SK-N-SH treated with all-trans-retinoic acid at 6 μM for 48 hours (cell line): ENCODE results near the gene POU6F2.

Source experiments
- ATAC-seq: fragments of 200-7000 bp; cut with Tn5 transposase; 3 replicates; pipeline ENCODE4 v1.9.1; 2020; ENCODE audit warnings: mild to moderate bottlenecking, moderate library complexity
- ARNTL ChIP-seq: fragments of 450-650 bp; formaldehyde crosslinking; IDR thresholded peaks from 2 replicates; pipeline ENCODE4 v1.5.0; 2020; ENCODE audit warnings: low read depth, mild to moderate bottlenecking, moderate library complexity, borderline replicate concordance
- CSDC2 ChIP-seq: fragments of 250-450 bp; sonication (Bioruptor Pico); IDR thresholded peaks from 2 replicates; pipeline ENCODE4 v1.5.0; 2020; ENCODE audit warnings: mild to moderate bottlenecking, moderate library complexity
- ESRRG ChIP-seq: fragments of 250-450 bp; sonication (Bioruptor Pico); IDR thresholded peaks from 2 replicates; pipeline ENCODE4 v1.6.1; 2021; ENCODE audit warnings: mild to moderate bottlenecking
- GLIS3 ChIP-seq: fragments of 250-450 bp; sonication (Bioruptor Pico); IDR thresholded peaks from 2 replicates; pipeline ENCODE4 v1.5.0; 2020; ENCODE audit warnings: mild to moderate bottlenecking, moderate library complexity
- ISL1 ChIP-seq: fragments of 250-450 bp; sonication (Bioruptor Pico); IDR thresholded peaks from 2 replicates; pipeline ENCODE4 v2.1.2; 2022; ENCODE audit warnings: mild to moderate bottlenecking, moderate library complexity
- OSR1 ChIP-seq: fragments of 250-450 bp; sonication (Bioruptor Pico); IDR thresholded peaks from 2 replicates; pipeline ENCODE4 v1.8.0; 2022; ENCODE audit warnings: moderate library complexity, mild to moderate bottlenecking, inconsistent platforms
- PPARA ChIP-seq: fragments of 250-450 bp; sonication (Bioruptor Pico); IDR thresholded peaks from 2 replicates; pipeline ENCODE4 v1.5.0; 2020; ENCODE audit warnings: mild to moderate bottlenecking, borderline replicate concordance
- RARB ChIP-seq: fragments of 250-450 bp; sonication (Bioruptor Pico); IDR thresholded peaks from 2 replicates; pipeline ENCODE4 v1.8.0; 2021; ENCODE audit warnings: mild to moderate bottlenecking, moderate library complexity
- SNAI2 ChIP-seq: fragments of 250-450 bp; sonication (Bioruptor Pico); IDR thresholded peaks from 2 replicates; pipeline ENCODE4 v1.5.0; 2020; ENCODE audit warnings: mild to moderate bottlenecking, moderate library complexity
- TOX ChIP-seq: fragments of 250-450 bp; sonication (Bioruptor Pico); IDR thresholded peaks from 2 replicates; pipeline ENCODE4 v1.8.0; 2021; ENCODE audit warnings: mild to moderate bottlenecking, moderate library complexity, borderline replicate concordance
- ZC3H10 ChIP-seq: fragments of 250-450 bp; sonication (Bioruptor Pico); IDR thresholded peaks from 2 replicates; pipeline ENCODE4 v1.5.1; 2021; ENCODE audit warnings: mild to moderate bottlenecking, moderate library complexity
- ZFP30 ChIP-seq: fragments of 450-650 bp; formaldehyde crosslinking; IDR thresholded peaks from 2 replicates; pipeline ENCODE4 v1.5.0; 2022; ENCODE audit warnings: mild to moderate bottlenecking, moderate library complexity
- ZNF565 ChIP-seq: fragments of 450-650 bp; formaldehyde crosslinking; conservative IDR thresholded peaks from 2 replicates; pipeline ENCODE4 v1.5.0; 2020; ENCODE audit warnings: low read depth, mild to moderate bottlenecking, moderate library complexity
- ZNF70 ChIP-seq: fragments of 450-650 bp; formaldehyde crosslinking; IDR thresholded peaks from 2 replicates; pipeline ENCODE4 v1.5.0; 2020; ENCODE audit warnings: mild to moderate bottlenecking, moderate library complexity
- TF ChIP-seq, protein P1 (sequence below): fragments of 250-450 bp; sonication (Bioruptor Pico); IDR thresholded peaks from 2 replicates; pipeline ENCODE4 v1.5.1; 2021; ENCODE audit warnings: mild to moderate bottlenecking, moderate library complexity
- TF ChIP-seq, protein P2 (sequence below): fragments of 250-450 bp; sonication (Bioruptor Pico); IDR thresholded peaks from 2 replicates; pipeline ENCODE4 v1.8.0; 2020; ENCODE audit warnings: mild to moderate bottlenecking, moderate library complexity, borderline replicate concordance
- TF ChIP-seq, protein P3 (sequence below): fragments of 250-450 bp; sonication (Bioruptor Pico); IDR thresholded peaks from 2 replicates; pipeline ENCODE4 v1.5.1; 2020; ENCODE audit warnings: low read depth, mild to moderate bottlenecking, moderate library complexity
- TF ChIP-seq, protein P4 (sequence below): fragments of 250-450 bp; sonication (Bioruptor Pico); IDR thresholded peaks from 2 replicates; pipeline ENCODE4 v1.8.0; 2021; ENCODE audit warnings: low read depth, mild to moderate bottlenecking, moderate library complexity, borderline replicate concordance

Gene POU6F2

DNA sequence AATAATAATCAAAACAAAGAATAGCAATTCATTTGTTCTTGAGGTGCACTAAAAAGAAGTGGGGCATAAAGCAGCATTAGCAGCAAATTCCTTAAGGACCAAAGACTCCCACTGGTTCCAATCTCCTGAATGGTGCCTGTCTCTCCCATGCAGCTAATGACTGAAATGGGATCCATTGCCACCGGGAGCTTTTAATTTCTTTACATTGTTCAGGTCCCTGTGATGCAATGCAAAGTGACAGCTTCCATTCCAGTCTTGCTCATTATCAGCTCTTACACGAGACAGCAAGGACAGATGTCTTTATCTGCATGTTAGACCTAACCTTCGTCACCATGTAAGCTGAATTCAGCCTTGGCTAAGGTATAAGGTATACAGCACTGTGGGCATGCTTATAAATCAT, 148.1 kb downstream of the POU6F2 start (continued):
- TF ChIP-seq, protein P1, sequence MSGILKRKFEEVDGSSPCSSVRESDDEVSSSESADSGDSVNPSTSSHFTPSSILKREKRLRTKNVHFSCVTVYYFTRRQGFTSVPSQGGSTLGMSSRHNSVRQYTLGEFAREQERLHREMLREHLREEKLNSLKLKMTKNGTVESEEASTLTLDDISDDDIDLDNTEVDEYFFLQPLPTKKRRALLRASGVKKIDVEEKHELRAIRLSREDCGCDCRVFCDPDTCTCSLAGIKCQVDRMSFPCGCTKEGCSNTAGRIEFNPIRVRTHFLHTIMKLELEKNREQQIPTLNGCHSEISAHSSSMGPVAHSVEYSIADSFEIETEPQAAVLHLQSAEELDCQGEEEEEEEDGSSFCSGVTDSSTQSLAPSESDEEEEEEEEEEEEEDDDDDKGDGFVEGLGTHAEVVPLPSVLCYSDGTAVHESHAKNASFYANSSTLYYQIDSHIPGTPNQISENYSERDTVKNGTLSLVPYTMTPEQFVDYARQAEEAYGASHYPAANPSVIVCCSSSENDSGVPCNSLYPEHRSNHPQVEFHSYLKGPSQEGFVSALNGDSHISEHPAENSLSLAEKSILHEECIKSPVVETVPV (CRISPR knock-in tag) = no peak
- no peak for TF ChIP-seq ZC3H10 (CRISPR knock-in tag)
- no peak for TF ChIP-seq PPARA
- no peak for TF ChIP-seq SNAI2
- no peak for TF ChIP-seq ISL1 (CRISPR knock-in tag)
- TF ChIP-seq ZNF565 (CRISPR knock-in tag) = no peak
- TF ChIP-seq, protein P2, sequence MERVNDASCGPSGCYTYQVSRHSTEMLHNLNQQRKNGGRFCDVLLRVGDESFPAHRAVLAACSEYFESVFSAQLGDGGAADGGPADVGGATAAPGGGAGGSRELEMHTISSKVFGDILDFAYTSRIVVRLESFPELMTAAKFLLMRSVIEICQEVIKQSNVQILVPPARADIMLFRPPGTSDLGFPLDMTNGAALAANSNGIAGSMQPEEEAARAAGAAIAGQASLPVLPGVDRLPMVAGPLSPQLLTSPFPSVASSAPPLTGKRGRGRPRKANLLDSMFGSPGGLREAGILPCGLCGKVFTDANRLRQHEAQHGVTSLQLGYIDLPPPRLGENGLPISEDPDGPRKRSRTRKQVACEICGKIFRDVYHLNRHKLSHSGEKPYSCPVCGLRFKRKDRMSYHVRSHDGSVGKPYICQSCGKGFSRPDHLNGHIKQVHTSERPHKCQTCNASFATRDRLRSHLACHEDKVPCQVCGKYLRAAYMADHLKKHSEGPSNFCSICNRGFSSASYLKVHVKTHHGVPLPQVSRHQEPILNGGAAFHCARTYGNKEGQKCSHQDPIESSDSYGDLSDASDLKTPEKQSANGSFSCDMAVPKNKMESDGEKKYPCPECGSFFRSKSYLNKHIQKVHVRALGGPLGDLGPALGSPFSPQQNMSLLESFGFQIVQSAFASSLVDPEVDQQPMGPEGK (CRISPR knock-in tag) = no peak

DNA sequence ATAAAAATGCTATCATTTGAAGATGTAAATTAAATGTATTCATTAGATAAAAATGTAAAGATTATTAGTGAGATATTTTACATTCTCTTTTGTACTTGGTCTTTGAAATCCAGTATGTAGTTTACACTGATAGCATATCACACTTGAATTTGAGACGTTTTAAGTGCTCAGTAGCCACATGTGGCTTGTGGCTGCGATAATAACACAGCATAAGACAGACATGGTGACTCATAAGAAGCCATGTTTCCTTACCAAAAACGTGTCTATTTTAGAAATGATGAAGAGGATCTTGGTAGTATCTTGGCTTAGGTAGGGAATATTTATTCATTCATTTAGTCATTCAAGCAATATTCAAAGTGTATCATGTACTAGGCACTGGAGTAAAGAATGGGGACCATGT, 149.3 kb downstream of the POU6F2 start:
- TF ChIP-seq ZFP30 (no peak), ZC3H10 (CRISPR knock-in tag) (no peak), CSDC2 (CRISPR knock-in tag) (no peak), TOX (no peak)
- TF ChIP-seq, protein P3, sequence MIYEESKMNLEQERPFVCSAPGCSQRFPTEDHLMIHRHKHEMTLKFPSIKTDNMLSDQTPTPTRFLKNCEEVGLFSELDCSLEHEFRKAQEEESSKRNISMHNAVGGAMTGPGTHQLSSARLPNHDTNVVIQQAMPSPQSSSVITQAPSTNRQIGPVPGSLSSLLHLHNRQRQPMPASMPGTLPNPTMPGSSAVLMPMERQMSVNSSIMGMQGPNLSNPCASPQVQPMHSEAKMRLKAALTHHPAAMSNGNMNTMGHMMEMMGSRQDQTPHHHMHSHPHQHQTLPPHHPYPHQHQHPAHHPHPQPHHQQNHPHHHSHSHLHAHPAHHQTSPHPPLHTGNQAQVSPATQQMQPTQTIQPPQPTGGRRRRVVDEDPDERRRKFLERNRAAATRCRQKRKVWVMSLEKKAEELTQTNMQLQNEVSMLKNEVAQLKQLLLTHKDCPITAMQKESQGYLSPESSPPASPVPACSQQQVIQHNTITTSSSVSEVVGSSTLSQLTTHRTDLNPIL (CRISPR knock-in tag) = no peak
- TF ChIP-seq, protein P2 (CRISPR knock-in tag) = no peak
- ATAC-seq = no peak

DNA sequence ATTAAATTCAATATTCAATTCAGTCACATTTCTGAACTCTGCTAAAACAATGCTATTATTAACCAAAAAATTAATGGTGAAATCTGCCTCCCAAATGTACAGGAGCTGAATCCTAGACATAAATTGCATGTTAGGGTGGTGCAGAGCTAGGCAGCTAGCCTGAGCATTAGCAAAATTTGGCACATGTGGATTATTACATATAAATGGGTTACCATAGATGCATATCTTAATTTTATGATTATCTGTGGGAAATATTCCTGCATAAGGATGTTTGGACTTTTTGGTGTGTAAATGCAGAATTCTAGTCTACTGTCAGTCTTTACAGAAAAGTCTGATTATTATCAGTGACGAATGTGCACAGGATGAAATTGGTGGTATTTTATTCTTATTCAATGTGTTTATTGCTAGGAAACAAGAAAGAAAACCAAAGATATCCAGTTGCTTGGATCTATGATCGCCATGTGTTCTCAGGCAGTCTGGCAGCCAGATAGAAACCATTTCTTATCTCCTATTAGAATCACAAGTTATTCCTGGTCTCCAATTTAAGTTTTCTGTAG, 150.7 kb downstream of the POU6F2 start:
- TF ChIP-seq, protein P3 (CRISPR knock-in tag) = no peak
- TF ChIP-seq GLIS3 (CRISPR knock-in tag) (no peak), ESRRG (CRISPR knock-in tag) (no peak), ARNTL (CRISPR knock-in tag) (no peak), ZNF70 (CRISPR knock-in tag) (no peak), OSR1 (no peak), RARB (no peak)
- TF ChIP-seq, protein P2 (CRISPR knock-in tag) = no peak
- TF ChIP-seq, protein P4, sequence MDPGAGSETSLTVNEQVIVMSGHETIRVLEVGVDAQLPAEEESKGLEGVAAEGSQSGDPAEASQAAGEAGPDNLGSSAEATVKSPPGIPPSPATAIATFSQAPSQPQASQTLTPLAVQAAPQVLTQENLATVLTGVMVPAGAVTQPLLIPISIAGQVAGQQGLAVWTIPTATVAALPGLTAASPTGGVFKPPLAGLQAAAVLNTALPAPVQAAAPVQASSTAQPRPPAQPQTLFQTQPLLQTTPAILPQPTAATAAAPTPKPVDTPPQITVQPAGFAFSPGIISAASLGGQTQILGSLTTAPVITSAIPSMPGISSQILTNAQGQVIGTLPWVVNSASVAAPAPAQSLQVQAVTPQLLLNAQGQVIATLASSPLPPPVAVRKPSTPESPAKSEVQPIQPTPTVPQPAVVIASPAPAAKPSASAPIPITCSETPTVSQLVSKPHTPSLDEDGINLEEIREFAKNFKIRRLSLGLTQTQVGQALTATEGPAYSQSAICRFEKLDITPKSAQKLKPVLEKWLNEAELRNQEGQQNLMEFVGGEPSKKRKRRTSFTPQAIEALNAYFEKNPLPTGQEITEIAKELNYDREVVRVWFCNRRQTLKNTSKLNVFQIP (CRISPR knock-in tag) = no peak
- no peak for ATAC-seq
